OCI-LY3 (cell line): ENCODE results near the gene NMRK2.

ENCODE experiments used
- H2AFZ ChIP-seq: fragments of 200-600, 300-600 bp; shearing (Covaris generic); 2 replicates; pipeline ENCODE4 v1.6.0; 2014; ENCODE audit warnings: antibody characterized with exemption, low read depth, low read length
- H3K27ac ChIP-seq: fragments of 200-600, 300-600 bp; sonication (generic); 2 replicates; pipeline ENCODE4 v1.5.1; 2014; ENCODE audit warnings: mild to moderate bottlenecking, low read length, moderate library complexity, mixed read lengths
- H3K27me3 ChIP-seq: fragments of 200-600, 300-600 bp; sonication (generic); 2 replicates; pipeline ENCODE4 v1.6.1; 2014; ENCODE audit warnings: low read depth, low read length, mixed read lengths
- H3K36me3 ChIP-seq: fragments of 200-600, 300-600 bp; sonication (generic); replicated peaks from 2 replicates; pipeline ENCODE3; 2014; ENCODE audit warnings: low read depth, low read length, mixed read lengths
- H3K4me1 ChIP-seq: fragments of 300-600, 200-600 bp; sonication (generic); 2 replicates; pipeline ENCODE4 v1.6.1; 2014; ENCODE audit warnings: low read length, mixed read lengths
- H3K4me2 ChIP-seq: fragments of 200-600, 300-600 bp; sonication (generic); 2 replicates; pipeline ENCODE4 v1.6.1; 2014; ENCODE audit warnings: low read length, mixed read lengths
- H3K4me3 ChIP-seq: fragments of 300-600, 200-600 bp; sonication (generic); 2 replicates; pipeline ENCODE4 v1.5.1; 2014; ENCODE audit warnings: antibody characterized with exemption, mild to moderate bottlenecking, low read length, moderate library complexity
- H3K79me2 ChIP-seq: fragments of 300-600, 200-600 bp; shearing (Covaris generic); 2 replicates; pipeline ENCODE4 v1.6.1; 2014; ENCODE audit warnings: mild to moderate bottlenecking, low read length, mixed read lengths
- H3K9ac ChIP-seq: fragments of 300-600, 200-600 bp; shearing (Covaris generic); 2 replicates; pipeline ENCODE4 v1.6.0; 2014; ENCODE audit warnings: mild to moderate bottlenecking, low read length, moderate library complexity
- H3K9me3 ChIP-seq: fragments of 200-600, 300-600 bp; shearing (Covaris generic); 2 replicates; pipeline ENCODE4 v1.6.1; 2014; ENCODE audit warnings: low read length, mixed read lengths; ENCODE audit not compliant: insufficient read depth
- H4K20me1 ChIP-seq: fragments of 200-600, 300-600 bp; sonication (generic); 2 replicates; pipeline ENCODE4 v1.6.1; 2016; ENCODE audit warnings: low read length, mixed read lengths; ENCODE audit not compliant: insufficient read depth
- CTCF ChIP-seq: fragments of 200-600, 300-600 bp; sonication (generic); IDR thresholded peaks from 2 replicates; pipeline ENCODE4 v1.5.1; 2014; ENCODE audit warnings: antibody characterized with exemption, low read length, low read depth
- EZH2phosphoT487 ChIP-seq: fragments of 200-600 bp; shearing (Covaris generic); IDR thresholded peaks from 2 replicates; pipeline ENCODE4 v1.6.1; 2018; ENCODE audit warnings: antibody characterized with exemption, mixed run types, low read depth

Gene NMRK2

GRCh38 chr19:3981736-3982681, 49.1 kb downstream of the NMRK2 start:
- Histone ChIP-seq H3K4me1 (peaks cover 16% of the 10 kb centered on the region), H3K27me3 (no peaks in the 10 kb centered on the region), H3K4me3 (no peak overlapping the region), H3K27ac (no peak overlapping the region), H4K20me1 (peaks cover 79% of the 10 kb centered on the region), H3K4me2 (no peak overlapping the region), H3K9me3 (no peaks in the 10 kb centered on the region), H3K79me2 (peaks cover 81% of the 10 kb centered on the region), H3K9ac (no peak overlapping the region), H2AFZ (no peak overlapping the region), H3K36me3 (peaks cover 77% of the 10 kb centered on the region)
- no peak for TF ChIP-seq CTCF
- TF ChIP-seq EZH2phosphoT487 = no peak

- Histone ChIP-seq H3K9ac (no peak overlapping the region), H4K20me1 (peaks cover 70% of the 10 kb centered on the region), H3K9me3 (no peaks in the 10 kb centered on the region), H3K4me1 (peaks cover 20% of the 10 kb centered on the region), H3K27me3 (no peaks in the 10 kb centered on the region), H3K27ac (peak overlapping the region; percentile 76), H3K36me3 (peaks cover 68% of the 10 kb centered on the region), H2AFZ (no peak overlapping the region), H3K4me2 (peak overlapping the region; percentile 95), H3K4me3 (peak overlapping the region; percentile 90), H3K79me2 (peaks cover 72% of the 10 kb centered on the region)
- TF ChIP-seq CTCF = no peak
- no peak for TF ChIP-seq EZH2phosphoT487
These were observed 50.1 kb downstream of the NMRK2 start for GRCh38 chr19:3982701-3983541.

- Histone ChIP-seq H3K4me2 (peak overlapping the region; percentile 95), H3K79me2 (peaks cover 69% of the 10 kb centered on the region), H3K4me1 (peaks cover 25% of the 10 kb centered on the region), H3K9me3 (no peaks in the 10 kb centered on the region), H2AFZ (no peak overlapping the region), H3K36me3 (peaks cover 63% of the 10 kb centered on the region), H4K20me1 (peaks cover 65% of the 10 kb centered on the region), H3K27me3 (no peaks in the 10 kb centered on the region), H3K4me3 (peak overlapping the region; percentile 90), H3K27ac (peak overlapping the region; percentile 76), H3K9ac (peak overlapping the region; percentile 95)
- TF ChIP-seq EZH2phosphoT487 (no peak), CTCF (no peak)
These were observed 50.7 kb downstream of the NMRK2 start for GRCh38 chr19:3983542-3983914.
